CD1c-positive myeloid dendritic cell (primary cell): ENCODE results near the gene RER1.
A peak's percentile ranks its signal among the peaks of the same experiment; 100 is the strongest.

Source experiments
- DNase-seq: peaks from one replicate; pipeline ENCODE4 v3.0.0-alpha.2; 2016; ENCODE audit errors: extremely low spot score

RER1 gene

GRCh38 chr1:2407166-2407990 is 15.7 kb downstream of the RER1 start:
- no peak for DNase-seq

GRCh38 chr1:2407991-2408275 is 16.3 kb downstream of the RER1 start:
- DNase-seq = no peak

- DNase-seq = no peak
Observed at GRCh38 chr1:2408456-2408855, 16.8 kb downstream of the RER1 start.

GRCh38 chr1:2408859-2409276 is 17.2 kb downstream of the RER1 start:
- no peak for DNase-seq

- DNase-seq = no peak
Observed at GRCh38 chr1:2409745-2410144, 18.1 kb downstream of the RER1 start.

GRCh38 chr1:2411801-2412394 is 20.3 kb downstream of the RER1 start:
- no peak for DNase-seq

- peak; percentile 98 for DNase-seq
Observed at GRCh38 chr1:2412395-2412772, 20.7 kb downstream of the RER1 start, which contains the start of gene PEX10. Gene PEX10, minus strand, starts transcription at chr1:2412564. Its CDS starts 62 bp downstream, at chr1:2412502.

GRCh38 chr1:2412773-2413494 is 21.3 kb downstream of the RER1 start:
- DNase-seq = no peak

- no peak for DNase-seq
Observed at GRCh38 chr1:2413495-2414296, 22.1 kb downstream of the RER1 start.

- peak; percentile 69 for DNase-seq
Observed at GRCh38 chr1:2414297-2414958, 22.8 kb downstream of the RER1 start.

- DNase-seq = no peak
Observed at GRCh38 chr1:2415337-2415736, 23.7 kb downstream of the RER1 start.

- no peak for DNase-seq
Observed at GRCh38 chr1:2415801-2416208, 24.2 kb downstream of the RER1 start.

- no peak for DNase-seq
Observed at GRCh38 chr1:2416403-2416802, 24.8 kb downstream of the RER1 start.

GRCh38 chr1:2417083-2417832 is 25.6 kb downstream of the RER1 start:
- no peak for DNase-seq

- no peak for DNase-seq
Observed at GRCh38 chr1:2417833-2418225, 26.2 kb downstream of the RER1 start.

GRCh38 chr1:2418791-2419320 is 27.2 kb downstream of the RER1 start:
- DNase-seq = no peak

GRCh38 chr1:2419416-2419815 is 27.8 kb downstream of the RER1 start:
- DNase-seq = no peak

GRCh38 chr1:2422523-2422922 is 30.9 kb downstream of the RER1 start:
- DNase-seq = no peak

- no peak for DNase-seq
Observed at GRCh38 chr1:2425892-2426291, 34.3 kb downstream of the RER1 start.

- DNase-seq = no peak
Observed at GRCh38 chr1:2426540-2426939, 34.9 kb downstream of the RER1 start.

GRCh38 chr1:2427051-2427450 is 35.4 kb downstream of the RER1 start:
- no peak for DNase-seq
